ENCODE data around the gene ITPR2. TPM values are rescaled to one million over a fixed set of nuclear protein-coding genes. Genes with fewer than 3 reads are reported as not detected.

The ITPR2 gene
- total and polyA plus RNA-seq, 2 of the 8 experiments (the other 6 are each of a cell fraction or from before 2014, with no cell fraction given), result 4.1 to 48.3 TPM

GRCh38 chr12:26851031-26851809 is 18.2 kb upstream of the ITPR2 start:
- POLR2A ChIA-PET (ENCODE audit: partially characterized antibody), result no interaction called here
- Histone ChIP-seq H2BK5ac (ENCODE audit: low read depth, low read length) (no peak overlapping the region), H4K91ac (replicated peaks; ENCODE audit: insufficient read length, low read length) (no peak overlapping the region), H3K4me3 (ENCODE audit: extremely low read depth in 1 of 4, insufficient read depth in 2 of 4, low read depth in 3 of 4, low read length in 4 of 4) (no peak overlapping the region), H3K9me3 (ENCODE audit: insufficient read depth in 2 of 2, low read depth in 1 of 2, low read length in 1 of 2) (no peaks in the 10 kb centered on the region), H4K8ac (ENCODE audit: extremely low read depth, insufficient read depth, low read length) (no peak overlapping the region), H2AFZ (ENCODE audit: low read length) (no peak overlapping the region), H2BK12ac (ENCODE audit: low read depth, low read length) (no peak overlapping the region), H3K4me1 (replicated peaks in 1 of 4; ENCODE audit: control insufficient read depth in 3 of 4, insufficient read depth in 4 of 4, low read length in 3 of 4) (no peaks in the 10 kb centered on the region), H2BK20ac (ENCODE audit: low read length) (no peak overlapping the region), H3K4me2 (ENCODE audit: insufficient read depth in 1 of 2, low read depth in 2 of 2, low read length in 2 of 2) (no peak overlapping the region), H3K79me2 (ENCODE audit: control insufficient read depth in 1 of 2, insufficient read depth in 2 of 2, low read length in 2 of 2) (no peaks in the 10 kb centered on the region), H2AK5ac (ENCODE audit: low read depth, low read length) (no peak overlapping the region), H2BK120ac (replicated peaks; ENCODE audit: low read depth, low read length) (no peak overlapping the region), H3K9ac (replicated peaks in 1 of 4; ENCODE audit: extremely low read depth in 1 of 4, low read depth in 3 of 4, low read length in 3 of 4) (no peak overlapping the region), H4K5ac (ENCODE audit: insufficient read length, low read depth, low read length) (no peak overlapping the region), H3K4ac (replicated peaks; ENCODE audit: insufficient read length, low read depth, low read length) (no peak overlapping the region), H3K18ac (ENCODE audit: extremely low read depth, low read length) (no peak overlapping the region), H3K23ac (ENCODE audit: insufficient read length) (no peak overlapping the region), H3K14ac (ENCODE audit: insufficient read length) (no peak overlapping the region), H3K56ac (replicated peaks; ENCODE audit: insufficient read length, low read depth, low read length) (no peak overlapping the region), H3K79me1 (ENCODE audit: low read depth, low read length) (no peaks in the 10 kb centered on the region), H4K20me1 (replicated peaks in 1 of 2; ENCODE audit: control insufficient read depth in 1 of 2, insufficient read depth in 2 of 2, low read length in 2 of 2) (no peaks in the 10 kb centered on the region), H3K36me3 (ENCODE audit: control insufficient read depth in 2 of 4, insufficient read depth in 4 of 4, low read length in 3 of 4) (no peaks in the 10 kb centered on the region), H3K27ac (ENCODE audit: low read depth, low read length) (no peak overlapping the region), H2BK15ac (ENCODE audit: low read length) (no peak overlapping the region), H3K27me3 (replicated peaks in 1 of 4; ENCODE audit: control insufficient read depth in 3 of 4, extremely low read depth in 1 of 4, insufficient read depth in 3 of 4, low read length in 3 of 4) (no peaks in the 10 kb centered on the region), H3K23me2 (ENCODE audit: low read depth, low read length) (no peaks in the 10 kb centered on the region; the same call in 1 of the 2 replicates)
- DNase-seq (ENCODE audit: low read depth in 1 of 2, low spot score in 2 of 2) (no peak), FAIRE-seq (no peak)
- WGBS, 2 experiments (ENCODE audit: extremely low coverage in 1 of 2, insufficient coverage in 1 of 2, insufficient read length in 1 of 2, insufficient replicate concordance in 2 of 2, low coverage in 1 of 2, low lambda C conversion rate in 2 of 2, missing lambda C conversion rate in 1 of 2), result 100% methylated on average over 2 of the region's 2 CpGs; no CpG with 5 or more reads in 1 of the 2 experiments
- CTCF ChIA-PET (ENCODE audit: partially characterized antibody), result interaction anchor here (0.6 kb wide), 1 partner anchor 340 kb away, joined by 3 read pairs; no protein-coding TSS in a partner anchor
- TF ChIP-seq TAF7 (optimal IDR thresholded peaks at IDR 0.05; ENCODE audit: borderline replicate concordance, low read depth, low read length) (no peak), ASH2L (IDR thresholded peaks at IDR 0.05; ENCODE audit: low read length) (no peak), CTCF (IDR thresholded peaks at IDR 0.05; ENCODE audit: control extremely low read depth in 1 of 3, insufficient read depth in 1 of 3, low read depth in 1 of 3, low read length in 3 of 3) (no peak), CTBP2 (IDR thresholded peaks at IDR 0.05; ENCODE audit: borderline replicate concordance, insufficient read depth, insufficient read length, low read length) (no peak), CBX5 (IDR thresholded peaks at IDR 0.05; ENCODE audit: low read depth, low read length) (no peak), GABPA (IDR thresholded peaks at IDR 0.05; ENCODE audit: borderline replicate concordance, insufficient read depth, low read length) (no peak), BRCA1 (IDR thresholded peaks at IDR 0.05; ENCODE audit: low read depth, low read length) (no peak), KDM5A (IDR thresholded peaks at IDR 0.05; ENCODE audit: low read length) (no peak), SRF (IDR thresholded peaks at IDR 0.05; ENCODE audit: low read depth, low read length) (no peak), BCL11A (IDR thresholded peaks at IDR 0.05; ENCODE audit: low read depth in 2 of 2, low read length in 2 of 2) (no peak)
